RWPE2 (cell line): Measurements from ENCODE around the gene GMEB2.

Source experiments
- ATAC-seq: fragments of 200-7000 bp; cut with Tn5 transposase; 3 replicates; pipeline ENCODE4 v1.9.1; 2021; ENCODE audit warnings: low read depth
- DNase-seq: peaks from one replicate; pipeline ENCODE4 v3.0.0-alpha.2; 2020; ENCODE audit warnings: low spot score
- H3K27ac ChIP-seq: fragments of 450-650 bp; 2 replicates; pipeline ENCODE4 v1.5.1; 2017; ENCODE audit warnings: mild to moderate bottlenecking; ENCODE audit not compliant: poor library complexity, severe bottlenecking
- H3K27me3 ChIP-seq: fragments of 250-450 bp; sonication (Bioruptor Pico); 2 replicates; pipeline ENCODE4 v1.5.1; 2021; ENCODE audit warnings: mild to moderate bottlenecking, moderate library complexity; ENCODE audit not compliant: insufficient read depth, poor library complexity, severe bottlenecking
- H3K36me3 ChIP-seq: fragments of 250-450 bp; sonication (Bioruptor Pico); 2 replicates; pipeline ENCODE4 v1.5.1; 2020; ENCODE audit warnings: low read depth, mild to moderate bottlenecking, moderate library complexity
- H3K4me1 ChIP-seq: fragments of 250-450 bp; sonication (Bioruptor Pico); 2 replicates; pipeline ENCODE4 v1.5.1; 2021; ENCODE audit warnings: mild to moderate bottlenecking, moderate library complexity; ENCODE audit not compliant: insufficient read depth, poor library complexity, severe bottlenecking
- H3K4me3 ChIP-seq: fragments of 250-450 bp; sonication (Bioruptor Pico); 2 replicates; pipeline ENCODE4 v1.5.1; 2021; ENCODE audit warnings: mild to moderate bottlenecking, moderate library complexity; ENCODE audit not compliant: severe bottlenecking
- H3K9me3 ChIP-seq: fragments of 250-450 bp; sonication (Bioruptor Pico); 2 replicates; pipeline ENCODE4 v1.5.1; 2021; ENCODE audit warnings: mild to moderate bottlenecking, moderate library complexity; ENCODE audit not compliant: severe bottlenecking
- TF ChIP-seq, protein P1 (sequence below): fragments of 450-650 bp; IDR thresholded peaks from one replicate; pipeline ENCODE4 v1.5.1; 2017; ENCODE audit warnings: mild to moderate bottlenecking, moderate library complexity; ENCODE audit not compliant: poor library complexity, severe bottlenecking

The GMEB2 gene

DNA sequence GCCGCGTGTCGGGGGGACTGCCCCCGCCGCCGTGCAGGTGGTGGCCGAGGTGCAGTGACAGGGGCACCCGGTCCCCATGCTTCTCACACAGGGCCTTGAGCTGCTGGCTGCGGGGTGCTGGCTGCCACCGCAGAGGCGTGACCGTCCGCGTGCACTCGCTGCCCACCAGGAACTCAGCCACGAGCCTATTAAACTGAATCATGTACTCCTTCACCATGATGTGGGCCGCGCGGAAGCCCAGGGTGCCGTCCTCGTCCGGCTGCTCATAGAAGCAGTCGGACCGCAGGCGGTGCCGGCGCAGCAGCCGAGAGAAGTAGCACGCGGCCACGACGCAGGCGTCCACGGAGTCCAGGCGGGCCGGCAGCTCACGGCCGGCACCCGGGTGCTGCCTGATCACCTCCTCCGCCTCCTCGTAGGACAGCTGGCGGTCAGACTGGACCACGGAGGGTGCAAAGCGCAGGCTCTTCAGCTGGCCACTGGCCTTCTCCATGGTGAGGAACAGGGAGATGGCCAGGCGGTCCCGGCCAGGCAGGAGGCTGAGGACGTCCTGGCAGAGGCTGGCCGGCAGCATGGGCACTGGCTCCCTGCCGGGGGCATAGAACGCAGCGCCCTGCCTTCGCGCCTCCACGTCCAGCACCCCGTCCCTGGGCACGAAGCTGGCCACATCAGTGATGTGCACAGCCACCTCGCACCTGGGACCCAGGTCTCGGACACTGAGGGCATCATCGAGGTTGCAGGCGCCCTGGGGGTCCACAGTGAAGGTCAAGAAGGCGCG lies 62.7 kb downstream of the GMEB2 start:
- H3K4me1 ChIP-seq = no peaks in the 10 kb centered on the region
- TF ChIP-seq, protein P1, sequence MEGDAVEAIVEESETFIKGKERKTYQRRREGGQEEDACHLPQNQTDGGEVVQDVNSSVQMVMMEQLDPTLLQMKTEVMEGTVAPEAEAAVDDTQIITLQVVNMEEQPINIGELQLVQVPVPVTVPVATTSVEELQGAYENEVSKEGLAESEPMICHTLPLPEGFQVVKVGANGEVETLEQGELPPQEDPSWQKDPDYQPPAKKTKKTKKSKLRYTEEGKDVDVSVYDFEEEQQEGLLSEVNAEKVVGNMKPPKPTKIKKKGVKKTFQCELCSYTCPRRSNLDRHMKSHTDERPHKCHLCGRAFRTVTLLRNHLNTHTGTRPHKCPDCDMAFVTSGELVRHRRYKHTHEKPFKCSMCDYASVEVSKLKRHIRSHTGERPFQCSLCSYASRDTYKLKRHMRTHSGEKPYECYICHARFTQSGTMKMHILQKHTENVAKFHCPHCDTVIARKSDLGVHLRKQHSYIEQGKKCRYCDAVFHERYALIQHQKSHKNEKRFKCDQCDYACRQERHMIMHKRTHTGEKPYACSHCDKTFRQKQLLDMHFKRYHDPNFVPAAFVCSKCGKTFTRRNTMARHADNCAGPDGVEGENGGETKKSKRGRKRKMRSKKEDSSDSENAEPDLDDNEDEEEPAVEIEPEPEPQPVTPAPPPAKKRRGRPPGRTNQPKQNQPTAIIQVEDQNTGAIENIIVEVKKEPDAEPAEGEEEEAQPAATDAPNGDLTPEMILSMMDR = no peak

DNA sequence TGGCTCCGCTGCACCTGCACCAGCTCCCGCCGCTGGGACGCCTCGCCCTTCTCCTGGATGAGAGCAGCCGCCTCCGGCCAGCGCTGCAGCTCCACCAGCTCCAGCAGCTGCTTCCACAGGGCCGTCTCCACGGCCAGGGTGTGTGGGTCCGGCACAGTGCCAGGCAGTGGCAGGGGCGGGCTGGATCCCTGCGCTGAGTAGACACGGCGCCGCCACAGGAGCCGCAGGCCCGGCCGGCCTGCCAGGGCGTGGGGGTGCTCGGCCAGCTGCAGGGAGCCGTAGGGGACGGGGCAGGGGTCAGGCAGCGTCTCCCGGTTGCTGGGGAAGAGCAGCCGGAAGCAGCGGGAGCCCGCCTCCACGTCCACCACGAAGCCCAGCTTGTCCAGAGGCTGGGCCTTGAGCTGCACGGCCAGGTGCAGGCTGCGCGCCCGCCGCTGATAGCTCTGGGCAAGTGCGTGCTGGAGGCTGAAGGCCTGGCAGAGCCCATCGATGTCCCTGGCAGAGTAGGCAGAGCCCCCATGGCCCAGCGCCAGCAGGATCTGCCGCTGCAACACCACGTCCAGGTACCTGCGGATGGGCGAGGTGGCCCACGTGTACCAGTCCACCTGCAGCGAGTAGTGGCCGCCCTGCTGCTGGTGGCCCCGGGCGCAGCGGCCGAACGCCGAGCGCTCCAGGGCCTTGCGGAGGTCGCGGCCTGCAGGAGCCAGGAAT lies 63.5 kb downstream of the GMEB2 start:
- Histone ChIP-seq H3K9me3 (no peaks in the 10 kb centered on the region), H3K27ac (no peak overlapping the region), H3K27me3 (no peaks in the 10 kb centered on the region), H3K36me3 (peaks cover 61% of the 10 kb centered on the region), H3K4me1 (no peaks in the 10 kb centered on the region), H3K4me3 (no peak overlapping the region)
- TF ChIP-seq, protein P1 = no peak
- no peak for ATAC-seq
- peak; percentile 88 for DNase-seq

More for the DNA sequence above, 62.7 kb downstream of the GMEB2 start:
- peak; percentile 88 for DNase-seq
- no peak for ATAC-seq
- Histone ChIP-seq H3K9me3 (no peaks in the 10 kb centered on the region), H3K27ac (no peak overlapping the region), H3K4me3 (no peak overlapping the region), H3K27me3 (no peaks in the 10 kb centered on the region), H3K36me3 (peaks cover 56% of the 10 kb centered on the region)

DNA sequence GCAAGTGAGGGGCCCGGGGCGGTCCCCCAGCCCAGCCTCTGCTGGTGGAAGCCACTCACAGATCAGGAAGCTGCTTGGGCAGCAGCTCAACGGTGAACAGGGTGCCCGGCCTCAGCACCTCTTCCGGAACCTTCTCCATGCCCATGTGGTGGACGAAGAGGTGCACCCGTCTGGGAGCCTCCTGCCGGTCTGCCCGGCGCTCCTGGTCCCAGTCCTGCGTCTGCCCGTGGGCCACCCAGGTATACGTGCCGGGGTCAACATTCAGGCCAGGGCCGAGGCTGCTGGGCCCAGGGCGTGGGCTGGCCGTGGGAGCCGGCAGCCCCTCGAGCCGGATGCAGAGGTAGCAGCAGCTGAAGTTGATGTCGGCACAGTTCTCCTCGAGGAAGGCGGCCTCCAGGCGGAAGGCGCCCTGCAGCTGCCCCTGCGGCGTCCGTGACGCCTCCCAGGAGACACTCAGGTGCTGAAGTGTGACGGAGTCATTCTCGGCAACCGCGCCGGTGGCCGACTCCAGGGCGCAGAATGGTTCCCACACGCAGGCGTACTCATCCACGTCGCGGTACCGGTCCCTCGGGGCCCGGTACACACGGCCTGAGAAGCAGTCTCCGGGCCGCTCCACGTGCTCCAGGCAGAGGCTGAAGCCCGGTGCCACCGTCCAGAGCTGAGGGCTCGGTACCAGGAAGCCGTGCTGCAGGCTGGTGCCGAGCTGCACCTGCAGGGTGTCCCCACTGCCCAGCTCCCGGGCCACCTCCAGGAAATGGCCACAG lies 64.3 kb downstream of the GMEB2 start:
- Histone ChIP-seq H3K27ac (no peak overlapping the region), H3K4me3 (no peak overlapping the region), H3K4me1 (no peaks in the 10 kb centered on the region), H3K9me3 (no peaks in the 10 kb centered on the region), H3K27me3 (no peaks in the 10 kb centered on the region), H3K36me3 (peaks cover 53% of the 10 kb centered on the region)
- DNase-seq (peak; percentile 87), ATAC-seq (no peak)
- TF ChIP-seq, protein P1 = no peak

DNA sequence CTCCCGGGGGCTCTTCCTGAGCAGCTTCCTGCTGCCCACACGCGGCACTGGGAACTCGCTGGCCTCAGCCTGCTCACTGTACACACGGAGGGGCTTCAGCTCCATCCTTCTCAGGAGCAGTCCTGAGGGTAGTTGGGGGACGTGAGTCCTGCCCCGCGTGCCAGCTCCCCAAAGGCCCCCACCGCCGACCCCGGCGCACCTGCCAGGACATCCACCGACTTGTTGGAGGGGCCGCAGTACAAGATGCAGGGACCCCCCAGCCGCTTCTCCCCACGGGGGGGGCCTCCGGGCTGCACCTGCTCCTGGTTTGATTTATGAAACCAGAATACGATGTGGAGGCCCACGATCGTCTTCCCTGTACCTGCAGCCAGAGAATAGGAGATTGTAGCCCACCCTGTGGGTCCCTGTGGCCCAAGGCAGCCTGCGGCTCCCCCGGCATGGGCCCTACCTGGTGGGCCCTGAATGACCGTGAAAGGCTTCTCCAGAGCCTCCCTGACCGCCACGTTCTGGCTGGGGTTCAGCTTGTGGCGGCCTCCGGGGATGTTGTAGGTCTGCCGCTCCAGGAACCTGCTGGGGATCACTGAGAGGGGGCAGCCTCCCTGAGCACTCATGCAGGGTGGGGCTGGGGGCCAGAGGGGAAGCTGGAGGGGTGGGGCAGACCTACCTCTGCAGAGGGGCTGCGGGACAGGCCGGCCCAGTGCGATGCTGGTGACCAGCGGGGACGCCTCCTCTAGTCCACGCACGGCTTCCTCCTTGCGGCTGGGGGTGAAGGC lies 65.1 kb downstream of the GMEB2 start:
- DNase-seq (peak; percentile 89), ATAC-seq (no peak)
- Histone ChIP-seq H3K4me1 (no peaks in the 10 kb centered on the region), H3K27me3 (no peaks in the 10 kb centered on the region), H3K9me3 (no peaks in the 10 kb centered on the region), H3K4me3 (no peak overlapping the region), H3K27ac (no peak overlapping the region), H3K36me3 (peaks cover 47% of the 10 kb centered on the region)
- TF ChIP-seq, protein P1 = no peak
